ENCODE results near the gene AADAC.
"Not testable (repeated sequence)": the region's sequence is repeated elsewhere in the genome, so short reads cannot be mapped to it uniquely, and the experiment has no call there.

AADAC gene

DNA sequence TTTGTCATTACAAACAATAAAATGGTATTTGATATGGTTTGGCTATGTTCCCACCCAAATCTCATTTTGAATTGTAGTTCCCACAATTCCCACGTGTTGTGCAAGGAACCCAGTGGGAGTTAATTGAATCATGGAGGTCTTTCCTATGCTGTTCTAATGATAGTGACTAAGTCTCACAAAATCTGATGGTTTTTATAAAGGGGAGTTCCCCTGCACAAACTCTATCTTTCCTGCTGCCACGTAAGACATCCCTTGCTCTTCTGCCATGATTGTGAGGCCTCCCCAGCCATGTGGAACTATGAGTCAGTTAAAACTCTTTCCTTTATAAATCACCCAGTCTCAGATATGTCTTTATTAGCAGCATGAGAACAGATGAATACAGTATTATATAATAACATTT, 15.4 kb upstream of the AADAC start:
- peak; percentile 64 for DNase-seq

- no peak for DNase-seq
Observed at GRCh38 chr3:151800431-151800830, 13.5 kb upstream of the AADAC start.

- no peak for DNase-seq
Observed at GRCh38 chr3:151804267-151804666, 9.6 kb upstream of the AADAC start.

GRCh38 chr3:151806838-151807237, 7.1 kb upstream of the AADAC start:
- no peak for DNase-seq

DNA sequence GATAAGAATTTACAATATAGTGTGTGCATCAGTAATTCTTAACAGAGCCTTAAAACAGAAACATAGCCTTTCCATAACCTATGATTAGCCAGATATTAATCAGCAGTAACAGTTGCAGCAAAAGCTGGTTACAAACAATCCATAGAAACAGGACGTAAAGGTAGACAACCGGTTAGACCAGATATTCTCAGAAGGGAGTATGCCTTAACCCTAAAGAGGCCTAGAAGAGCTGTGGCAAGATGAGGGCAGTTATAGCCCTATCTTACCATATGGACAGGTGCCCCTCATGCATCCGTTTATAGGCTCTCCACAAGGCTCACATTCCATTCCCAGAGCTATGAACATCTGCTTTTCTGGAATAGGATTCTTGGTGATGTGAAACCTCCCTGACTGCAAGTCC, 5.0 kb upstream of the AADAC start:
- DNase-seq: not testable (repeated sequence)

DNA sequence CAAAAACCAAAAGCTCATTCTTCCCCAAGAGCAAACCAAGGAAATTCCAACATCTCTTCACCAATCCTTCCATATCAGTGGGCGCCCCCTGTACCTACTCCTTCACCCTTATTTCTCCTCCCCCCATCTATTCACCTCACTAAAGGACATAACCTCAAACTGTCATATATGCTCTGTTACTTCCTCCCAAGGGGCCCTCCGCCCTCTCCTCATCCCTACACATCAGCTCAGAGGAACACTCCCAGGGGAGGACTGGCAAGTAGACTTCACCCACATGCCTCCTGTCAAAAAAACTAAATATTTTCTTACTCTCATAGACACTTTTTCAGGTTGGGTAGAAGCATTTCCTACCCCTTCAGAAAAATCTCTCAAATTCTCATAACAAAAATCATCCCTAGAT, 2.4 kb upstream of the AADAC start:
- DNase-seq: no peak

DNA sequence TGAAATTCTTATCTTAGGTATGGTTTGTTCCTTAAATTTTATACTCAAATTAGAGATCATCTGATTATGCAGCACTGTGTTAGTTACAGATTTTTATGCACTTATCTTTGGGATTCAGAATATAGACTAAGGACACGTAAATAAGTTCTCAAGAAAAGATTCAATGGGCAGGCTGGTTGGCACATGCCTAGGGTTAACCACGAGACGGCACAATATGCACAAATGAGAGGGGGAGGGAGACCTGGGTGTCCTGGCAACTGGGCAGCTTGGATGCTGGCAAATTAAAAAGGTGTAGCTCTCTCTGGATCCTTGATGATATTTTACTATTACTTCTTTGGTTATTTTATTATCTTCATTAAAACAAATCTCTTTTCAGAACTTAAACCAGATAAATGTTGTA, 672 bp downstream of the AADAC start:
- DNase-seq: no peak

GRCh38 chr3:151816091-151816604, 2.2 kb downstream of the AADAC start:
- DNase-seq: peak; percentile 94

DNA sequence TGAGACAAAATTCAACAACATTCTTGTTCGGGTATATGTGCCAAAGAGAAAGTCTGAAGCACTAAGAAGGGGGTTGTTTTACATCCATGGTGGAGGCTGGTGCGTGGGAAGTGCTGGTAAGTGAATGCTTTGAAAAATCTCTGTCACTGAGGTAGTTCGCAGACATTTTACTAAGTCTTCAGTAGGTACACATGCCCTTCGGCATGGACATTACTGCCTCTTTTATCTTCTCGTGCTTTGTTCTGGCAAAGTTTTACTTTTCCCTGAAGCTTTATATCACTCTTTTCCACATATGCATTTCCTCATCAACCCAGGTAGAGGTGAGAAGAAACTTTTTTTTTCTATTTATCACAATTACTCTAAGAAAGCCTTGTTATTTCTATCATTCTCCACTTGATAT, 3.6 kb downstream of the AADAC start:
- no peak for DNase-seq

GRCh38 chr3:151818361-151818760, 4.4 kb downstream of the AADAC start:
- DNase-seq: no peak

GRCh38 chr3:151819910-151820309, 6.0 kb downstream of the AADAC start:
- no peak for DNase-seq

GRCh38 chr3:151827816-151828215, 13.9 kb downstream of the AADAC start:
- DNase-seq: no peak

GRCh38 chr3:151835751-151836525, 22.0 kb downstream of the AADAC start:
- peak; percentile 57 for DNase-seq

GRCh38 chr3:151837057-151837456, 23.1 kb downstream of the AADAC start:
- DNase-seq: peak; percentile 50

DNA sequence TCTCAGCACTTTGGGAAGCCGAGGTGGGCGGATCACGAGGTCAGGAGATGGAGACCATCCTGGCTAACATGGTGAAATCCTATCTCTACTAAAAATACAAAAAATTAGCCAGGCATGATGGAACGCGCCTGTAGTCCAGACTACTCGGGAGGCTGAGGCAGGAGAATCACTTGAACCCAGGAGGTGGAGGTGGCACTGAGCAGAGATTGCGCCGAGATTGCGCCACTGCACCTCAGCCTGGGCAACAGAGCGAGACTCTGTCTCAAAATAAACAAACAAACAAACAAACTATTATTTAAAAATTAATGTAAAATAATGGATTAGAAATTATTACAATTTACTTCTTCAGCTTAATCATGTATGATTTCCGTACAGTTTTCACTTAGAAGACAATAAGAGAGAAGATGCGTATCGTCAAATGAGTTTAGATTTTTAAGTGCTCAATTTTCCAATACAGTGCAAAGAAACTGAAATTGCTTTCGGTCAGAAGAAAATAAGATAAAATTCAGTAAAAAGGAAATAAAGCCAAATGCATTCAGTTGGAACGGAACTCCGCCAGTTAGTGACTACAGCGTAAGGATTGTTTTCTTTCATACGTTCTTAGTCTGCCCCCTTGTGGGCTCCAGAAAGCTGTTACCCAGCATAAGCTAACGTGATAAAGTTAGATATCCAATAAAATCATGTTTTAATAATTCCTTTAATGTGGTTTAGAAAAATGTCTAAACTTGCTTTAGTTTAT, 24.8 kb downstream of the AADAC start:
- peak; percentile 81 for DNase-seq

DNA sequence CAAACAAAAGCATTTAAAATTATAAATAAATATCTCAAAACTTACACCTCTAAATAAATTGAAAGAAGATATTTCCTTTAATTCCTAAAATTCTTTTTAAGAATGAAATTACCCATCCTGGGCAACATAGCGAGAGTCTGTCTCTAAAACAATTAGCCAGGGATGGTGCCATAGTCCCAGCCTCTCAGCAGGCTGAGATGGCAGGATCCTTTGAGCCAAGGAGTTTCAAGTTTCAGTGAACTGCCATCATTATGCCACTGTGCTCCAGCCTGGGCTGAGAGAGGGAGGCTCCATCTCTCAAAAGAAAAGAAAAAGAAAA, 25.4 kb downstream of the AADAC start:
- DNase-seq: no peak

- no peak for DNase-seq
Observed at GRCh38 chr3:151841801-151842200, 27.9 kb downstream of the AADAC start.

DNA sequence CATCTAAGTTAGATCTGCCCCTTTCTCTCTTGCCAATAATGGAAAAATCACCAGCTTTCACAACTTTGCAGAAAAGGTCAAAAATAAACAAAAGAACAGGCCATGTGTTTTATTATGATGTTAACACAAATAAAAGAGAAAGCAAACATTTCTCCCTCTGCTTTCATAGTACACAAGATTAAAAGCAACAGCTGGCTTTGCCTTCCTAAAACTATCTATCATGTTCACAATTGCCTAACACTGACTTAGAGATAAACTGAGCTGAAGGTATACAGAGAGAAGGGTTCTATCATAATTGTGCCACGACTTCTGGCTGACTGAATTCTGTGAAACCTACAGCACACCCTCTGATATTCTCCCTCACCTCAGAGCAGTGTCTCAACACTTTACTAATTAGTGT, 29.4 kb downstream of the AADAC start:
- DNase-seq: no peak

GRCh38 chr3:151845306-151845905, 31.5 kb downstream of the AADAC start:
- no peak for DNase-seq

- not testable (repeated sequence) for DNase-seq
Observed at GRCh38 chr3:151850065-151850464, 36.1 kb downstream of the AADAC start.

DNA sequence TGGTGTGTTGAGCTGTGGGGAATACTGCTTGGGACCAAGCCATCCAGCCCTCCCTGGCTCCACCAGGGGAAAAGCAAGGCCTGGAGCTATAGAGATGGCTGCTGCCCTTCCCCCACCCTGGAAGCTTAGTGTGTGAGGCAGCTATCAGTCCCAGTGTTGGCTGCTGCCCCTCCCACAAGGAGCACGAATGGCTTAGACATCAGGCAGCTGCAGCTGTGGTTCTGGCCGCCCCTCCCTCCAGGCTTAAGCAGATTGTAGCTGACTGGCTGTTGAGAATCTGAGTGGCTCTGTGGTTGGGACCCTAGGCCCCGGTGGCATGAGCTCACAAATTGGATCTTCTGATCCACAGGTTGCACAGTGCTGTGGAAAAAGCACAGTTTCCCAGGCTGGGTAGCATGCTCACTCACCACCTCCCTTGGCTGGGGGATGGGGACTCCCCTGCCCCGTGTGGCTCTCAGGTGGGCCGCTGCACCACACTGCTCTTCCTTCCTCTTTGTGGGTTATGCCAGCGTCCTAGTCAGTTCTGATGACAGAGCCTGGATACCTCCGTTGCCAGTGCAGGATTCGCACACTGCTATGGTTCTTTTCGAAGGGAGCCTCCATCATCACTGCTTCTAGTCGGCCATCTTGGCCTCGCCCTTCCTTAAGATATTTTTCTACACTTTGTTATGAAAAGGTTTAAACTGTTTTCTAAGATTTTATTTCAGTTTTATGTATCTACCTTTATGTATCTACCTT, 38.3 kb downstream of the AADAC start:
- no peak for DNase-seq

DNA sequence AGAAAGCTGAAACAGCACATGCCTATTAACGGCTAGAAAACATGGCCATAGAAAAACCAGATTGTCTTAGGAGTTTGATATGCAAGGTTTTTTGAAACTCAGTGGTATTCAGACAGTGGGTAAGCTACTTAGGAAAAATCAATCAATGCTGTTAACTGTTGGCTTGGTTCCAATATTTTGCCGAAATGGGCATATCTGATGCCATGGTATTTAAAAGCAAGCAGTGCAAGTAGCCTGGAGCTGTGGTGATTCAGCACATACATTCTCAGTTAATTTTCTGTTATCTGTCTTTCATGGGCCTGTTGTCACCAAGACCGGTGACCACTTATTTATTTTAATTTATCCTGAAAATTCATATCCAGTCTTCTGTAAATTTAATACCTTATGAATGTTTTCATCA, 42.2 kb downstream of the AADAC start:
- no peak for DNase-seq

DNA sequence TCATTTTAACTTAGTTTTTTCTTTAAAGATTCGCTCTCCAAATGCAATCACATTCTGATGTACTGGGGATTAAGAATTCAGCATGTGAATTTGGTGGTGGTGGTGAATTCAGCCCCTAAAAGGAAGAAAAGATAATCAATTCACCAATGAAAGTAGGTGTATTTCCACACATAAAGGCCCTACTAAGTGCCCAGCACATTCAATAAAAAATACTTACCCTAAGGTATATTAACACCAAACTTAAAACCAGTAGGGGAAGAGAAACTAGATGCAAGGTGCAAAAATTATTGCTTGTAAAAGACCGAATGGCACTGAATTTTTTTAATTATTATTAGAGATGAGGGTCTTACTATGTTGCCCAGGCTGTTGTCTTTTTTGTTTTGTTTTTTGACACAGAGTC, 42.7 kb downstream of the AADAC start:
- no peak for DNase-seq

Measured in kidney glomerular epithelial cell (primary cell).